ENCODE results near the gene TNS2. TPM values are rescaled to one million over a fixed set of nuclear protein-coding genes. Genes with fewer than 3 reads are reported as not detected.

Gene TNS2
- total and polyA plus RNA-seq, 2 donors (not counting 1 experiment from before 2014, with no cell fraction given), result 0.60 to 1.3 TPM

- ChIA-PET CTCF (interaction anchor here (14.1 kb wide), 1 partner anchor 24 kb away, joined by 344 read pairs; the partner anchor contains the start of genes IGFBP6 and SOAT2), POLR2A (interaction anchor here (1.1 kb wide), 1 partner anchor 20 kb away, joined by 11 read pairs; no protein-coding TSS in a partner anchor)
- no peaks in the 10 kb centered on the region for H3K9me3 ChIP-seq (ENCODE audit: control extremely low read depth in 1 of 3, control insufficient read depth in 2 of 3, insufficient read depth in 1 of 3, low read length in 2 of 3)
- no peaks in the 10 kb centered on the region for H3K9me3 Mint-ChIP-seq (ENCODE audit: insufficient read depth)
- TF ChIP-seq EZH2 (IDR thresholded peaks at IDR 0.05; ENCODE audit: borderline replicate concordance, insufficient read depth, low read depth, low read length, poor library complexity, severe bottlenecking), result no peak
- TF ChIP-seq CTCF (IDR thresholded peaks at IDR 0.05), result no peak
- H3K4me1 Mint-ChIP-seq, result peaks cover 39% of the 10 kb centered on the region
- ATAC-seq (ENCODE audit: low read depth), result no peak
- no peak for DNase-seq
- H3K36me3 ChIP-seq (replicated peaks in 1 of 2; ENCODE audit: control extremely low read depth in 1 of 2, control insufficient read depth in 1 of 2, extremely low read depth in 1 of 2, insufficient read depth in 2 of 2, low read length in 1 of 2), result peaks cover 0 to 68% of the 10 kb centered on the region in 2 experiments
- peaks cover 33% of the 10 kb centered on the region for H4K20me1 ChIP-seq (ENCODE audit: control insufficient read depth, insufficient read depth, low read length, poor library complexity, severe bottlenecking)
- H2AFZ ChIP-seq (ENCODE audit: insufficient read depth, low read depth, low read length, poor library complexity, severe bottlenecking), result no peak overlapping the region
- H3K4me3 ChIP-seq (ENCODE audit: control extremely low read depth in 1 of 5, extremely low read depth in 1 of 5, insufficient read depth in 1 of 5, low read depth in 2 of 5, low read length in 4 of 5), result no peak overlapping the region
- no peaks in the 10 kb centered on the region for H3K27me3 Mint-ChIP-seq
- H3K4me3 Mint-ChIP-seq, result no peak overlapping the region
- intact Hi-C loops (cut with micrococcal nuclease), result loop anchor here (10.0 kb wide), 1 partner anchor 251 kb away; the partner anchor contains the start of gene AAAS
- WGBS (ENCODE audit: insufficient coverage), result 100% methylated on average over 2 of the region's 6 CpGs
- H3K27ac Mint-ChIP-seq, result no peak overlapping the region
- H3K4me1 ChIP-seq (ENCODE audit: control insufficient read depth in 2 of 2, insufficient read depth in 2 of 2, low read length in 2 of 2), result peaks cover 12 to 33% of the 10 kb centered on the region in 2 donors
- no peak overlapping the region for H3K4me2 ChIP-seq (replicated peaks; ENCODE audit: low read depth, low read length, poor library complexity, severe bottlenecking)
- peaks cover 24% of the 10 kb centered on the region for H3K79me2 ChIP-seq (ENCODE audit: control insufficient read depth, insufficient read depth, low read length)
- no peak overlapping the region for H3K27ac ChIP-seq (ENCODE audit: low read length in 2 of 2)
- H3K9ac ChIP-seq (ENCODE audit: low read length), result no peak overlapping the region
- no peaks in the 10 kb centered on the region for H3K27me3 ChIP-seq (replicated peaks in 1 of 4; ENCODE audit: control extremely low read depth in 1 of 4, control insufficient read depth in 3 of 4, insufficient read depth in 4 of 4, low read length in 3 of 4)
Observed at GRCh38 chr12:53073881-53074280, 24.0 kb downstream of the TNS2 start.

- peaks cover 31% of the 10 kb centered on the region for H4K20me1 ChIP-seq (ENCODE audit: control insufficient read depth, insufficient read depth, low read length, poor library complexity, severe bottlenecking)
- Mint-ChIP-seq H3K27me3 (no peaks in the 10 kb centered on the region), H3K27ac (no peak overlapping the region), H3K9me3 (ENCODE audit: insufficient read depth) (no peaks in the 10 kb centered on the region), H3K4me3 (no peak overlapping the region), H3K4me1 (peaks cover 42% of the 10 kb centered on the region)
- no peaks in the 10 kb centered on the region for H3K9me3 ChIP-seq (ENCODE audit: control extremely low read depth in 1 of 3, control insufficient read depth in 2 of 3, insufficient read depth in 1 of 3, low read length in 2 of 3)
- H3K27ac ChIP-seq (ENCODE audit: low read length in 2 of 2), result no peak overlapping the region
- no peak overlapping the region for H3K4me2 ChIP-seq (replicated peaks; ENCODE audit: low read depth, low read length, poor library complexity, severe bottlenecking)
- no peak overlapping the region for H2AFZ ChIP-seq (ENCODE audit: insufficient read depth, low read depth, low read length, poor library complexity, severe bottlenecking)
- peaks cover 0 to 62% of the 10 kb centered on the region in 2 experiments for H3K36me3 ChIP-seq (replicated peaks in 1 of 2; ENCODE audit: control extremely low read depth in 1 of 2, control insufficient read depth in 1 of 2, extremely low read depth in 1 of 2, insufficient read depth in 2 of 2, low read length in 1 of 2)
- no peak for TF ChIP-seq EZH2 (IDR thresholded peaks at IDR 0.05; ENCODE audit: borderline replicate concordance, insufficient read depth, low read depth, low read length, poor library complexity, severe bottlenecking)
- no peak for TF ChIP-seq CTCF (IDR thresholded peaks at IDR 0.05)
- H3K9ac ChIP-seq (ENCODE audit: low read length), result no peak overlapping the region
- ChIA-PET POLR2A (no interaction called here), CTCF (interaction anchor here (14.1 kb wide), 1 partner anchor 24 kb away, joined by 344 read pairs; the partner anchor contains the start of genes IGFBP6 and SOAT2)
- H3K4me3 ChIP-seq (ENCODE audit: control extremely low read depth in 1 of 5, extremely low read depth in 1 of 5, insufficient read depth in 1 of 5, low read depth in 2 of 5, low read length in 4 of 5), result no peak overlapping the region
- H3K4me1 ChIP-seq (ENCODE audit: control insufficient read depth in 2 of 2, insufficient read depth in 2 of 2, low read length in 2 of 2), result peaks cover 12 to 33% of the 10 kb centered on the region in 2 donors
- intact Hi-C loops (cut with micrococcal nuclease), result loop anchor here (10.0 kb wide), 1 partner anchor 250 kb away; the partner anchor contains the start of gene AAAS
- peaks cover 26% of the 10 kb centered on the region for H3K79me2 ChIP-seq (ENCODE audit: control insufficient read depth, insufficient read depth, low read length)
- ATAC-seq (ENCODE audit: low read depth) (no peak), DNase-seq (no peak)
- WGBS (ENCODE audit: insufficient coverage), result over 99% methylated on average over 11 of the region's 11 CpGs
- H3K27me3 ChIP-seq (replicated peaks in 1 of 4; ENCODE audit: control extremely low read depth in 1 of 4, control insufficient read depth in 3 of 4, insufficient read depth in 4 of 4, low read length in 3 of 4), result no peaks in the 10 kb centered on the region
Observed at GRCh38 chr12:53074283-53074998, 24.6 kb downstream of the TNS2 start.
